Tibial nerve (tissue), 4 donors: ENCODE measurements around the gene C14orf180. TPM values are rescaled to one million over a fixed set of nuclear protein-coding genes. Genes with fewer than 3 reads are reported as not detected.

Source experiments
- DNase-seq, 2 donors: peaks; one replicate each; pipeline ENCODE4 v3.0.0-alpha.2; 2019; ENCODE audit warnings: low spot score in 2 of 2
- H3K27ac ChIP-seq, 4 donors: fragments of 200-600 bp; sonication (generic) in 3 of 4; one replicate each; pipeline ENCODE4 v1.5.1; 2017 to 2019; ENCODE audit warnings: mild to moderate bottlenecking in 1 of 4
- H3K27me3 ChIP-seq, 2 donors: fragments of 200-600 bp; sonication (generic) in 1 of 2; one replicate each; pipeline versions ENCODE4 v1.5.1 to v1.6.0; 2017 to 2019
- H3K36me3 ChIP-seq, 3 donors: fragments of 200-600 bp; sonication (generic); one replicate each; pipeline ENCODE4 v1.5.1; 2018 to 2019
- H3K4me1 ChIP-seq, 4 donors: fragments of 200-600 bp; sonication (generic) in 3 of 4; one replicate each; pipeline ENCODE4 v1.5.1; 2017 to 2019
- H3K4me3 ChIP-seq, 4 donors: fragments of 200-600 bp; sonication (generic) in 3 of 4; one replicate each; pipeline ENCODE4 v1.5.1; 2017 to 2019; ENCODE audit warnings: mild to moderate bottlenecking in 1 of 4, moderate library complexity in 1 of 4
- H3K9me3 ChIP-seq, 4 donors: fragments of 200-600 bp; sonication (generic) in 3 of 4; one replicate each; pipeline ENCODE4 v1.5.1; 2017 to 2019
- CTCF ChIP-seq, 5 experiments: fragments of 200-600 bp in 3 of 5; fragments of 450-650 bp in 2 of 5; sonication (generic) in 3 of 5; IDR thresholded peaks; one replicate each; pipeline ENCODE4 v1.5.1; 2016 to 2019; ENCODE audit warnings: antibody characterized with exemption in 5 of 5, mild to moderate bottlenecking in 3 of 5, moderate library complexity in 2 of 5
- EP300 ChIP-seq, 2 donors: sonication (generic); formaldehyde crosslinking; IDR thresholded peaks; one replicate each; pipeline ENCODE4 v1.6.1; 2017; ENCODE audit warnings: antibody characterized with exemption in 2 of 2, mild to moderate bottlenecking in 1 of 2
- POLR2A ChIP-seq, 2 donors: fragments of 450-650 bp; IDR thresholded peaks; one replicate each; pipeline ENCODE4 v1.6.1; 2017; ENCODE audit warnings: antibody characterized with exemption in 2 of 2, mild to moderate bottlenecking in 2 of 2, moderate library complexity in 2 of 2
- WGBS, 2 donors: methylation state at CpG; one replicate each; pipeline ENCODE4 v1.1.5; 2018; 5-methylcytosine and 5-hydroxymethylcytosine counted together
- total RNA-seq, 4 donors: library from RNA; depleted of rRNA; stranded (reverse); fragments of >200 nt; gene quantifications; one replicate each; pipeline ENCODE4 v1.1.0, GENCODE V29; 2016

The C14orf180 gene
- total RNA-seq, 4 donors from 2014 or later = 6.1 to 31.2 (median 11.1) TPM

- TF ChIP-seq POLR2A (IDR thresholded peaks at IDR 0.05) (no peak), CTCF (IDR thresholded peaks at IDR 0.05) (no peak), EP300 (IDR thresholded peaks at IDR 0.05) (no peak)
- peaks cover 0 to 3% of the 10 kb centered on the region in 2 donors for H3K27me3 ChIP-seq
- peaks cover 0 to 11% (median 0%) of the 10 kb centered on the region in 4 donors for H3K4me1 ChIP-seq
- H3K4me3 ChIP-seq = no peak overlapping the region
- DNase-seq = no peak
- no peaks in the 10 kb centered on the region for H3K36me3 ChIP-seq
- no peaks in the 10 kb centered on the region for H3K9me3 ChIP-seq
- H3K27ac ChIP-seq = no peak overlapping the region
- 81 to 94% methylated on average over 3 of the region's 3 CpGs for WGBS, 2 donors
Measured at GRCh38 chr14:104592292-104592672, 12.7 kb downstream of the C14orf180 start.

GRCh38 chr14:104592785-104593184, 13.2 kb downstream of the C14orf180 start:
- Histone ChIP-seq H3K27me3 (no peaks in the 10 kb centered on the region), H3K4me1 (peaks cover 0 to 6% (median 0%) of the 10 kb centered on the region in 4 donors), H3K36me3 (no peaks in the 10 kb centered on the region), H3K27ac (no peak overlapping the region), H3K9me3 (no peaks in the 10 kb centered on the region), H3K4me3 (no peak overlapping the region)
- DNase-seq = no peak
- WGBS, 2 donors = 59 to 78% methylated on average over 3 to 5 of the region's 8 CpGs
- TF ChIP-seq CTCF (IDR thresholded peaks at IDR 0.05) = no peak
- TF ChIP-seq EP300 (IDR thresholded peaks at IDR 0.05) = no peak
- TF ChIP-seq POLR2A (IDR thresholded peaks at IDR 0.05) = no peak

GRCh38 chr14:104593241-104593701, 13.7 kb downstream of the C14orf180 start:
- no peak for DNase-seq
- Histone ChIP-seq H3K27ac (no peak overlapping the region), H3K36me3 (no peaks in the 10 kb centered on the region), H3K27me3 (no peaks in the 10 kb centered on the region), H3K9me3 (no peaks in the 10 kb centered on the region), H3K4me1 (peaks cover 0 to 6% (median 0%) of the 10 kb centered on the region in 4 donors), H3K4me3 (no peak overlapping the region)
- no peak for TF ChIP-seq POLR2A (IDR thresholded peaks at IDR 0.05)
- no peak for TF ChIP-seq EP300 (IDR thresholded peaks at IDR 0.05)
- TF ChIP-seq CTCF (IDR thresholded peaks at IDR 0.05) = no peak
- WGBS, 2 donors = 62 to 65% methylated on average over 12 to 16 of the region's 18 CpGs

- Histone ChIP-seq H3K27ac (no peak overlapping the region), H3K4me1 (peaks cover 0 to 6% (median 0%) of the 10 kb centered on the region in 4 donors), H3K9me3 (no peaks in the 10 kb centered on the region), H3K36me3 (no peaks in the 10 kb centered on the region), H3K27me3 (no peaks in the 10 kb centered on the region), H3K4me3 (no peak overlapping the region)
- 50 to 53% methylated on average over 4 to 11 of the region's 12 CpGs for WGBS, 2 donors
- DNase-seq = no peak
- TF ChIP-seq EP300 (IDR thresholded peaks at IDR 0.05) = no peak
- TF ChIP-seq POLR2A (IDR thresholded peaks at IDR 0.05) = no peak
- TF ChIP-seq CTCF (IDR thresholded peaks at IDR 0.05) = no peak
Measured at GRCh38 chr14:104593710-104594136, 14.2 kb downstream of the C14orf180 start.

- Histone ChIP-seq H3K4me3 (no peak overlapping the region), H3K27ac (no peak overlapping the region), H3K36me3 (no peaks in the 10 kb centered on the region), H3K4me1 (peaks cover 0 to 6% (median 0%) of the 10 kb centered on the region in 4 donors), H3K9me3 (no peaks in the 10 kb centered on the region), H3K27me3 (peaks cover 0 to 4% of the 10 kb centered on the region in 2 donors)
- TF ChIP-seq EP300 (IDR thresholded peaks at IDR 0.05) = no peak
- TF ChIP-seq POLR2A (IDR thresholded peaks at IDR 0.05) = no peak
- no peak for TF ChIP-seq CTCF (IDR thresholded peaks at IDR 0.05)
- 81 to 85% methylated on average over 11 to 15 of the region's 15 CpGs for WGBS, 2 donors
- DNase-seq = no peak
Measured at GRCh38 chr14:104594310-104595046, 14.9 kb downstream of the C14orf180 start.
